ENCODE measurements around the gene KCTD15.
"Not testable (repeated sequence)": the region's sequence is repeated elsewhere in the genome, so short reads cannot be mapped to it uniquely, and the experiment has no call there.

Gene KCTD15

DNA sequence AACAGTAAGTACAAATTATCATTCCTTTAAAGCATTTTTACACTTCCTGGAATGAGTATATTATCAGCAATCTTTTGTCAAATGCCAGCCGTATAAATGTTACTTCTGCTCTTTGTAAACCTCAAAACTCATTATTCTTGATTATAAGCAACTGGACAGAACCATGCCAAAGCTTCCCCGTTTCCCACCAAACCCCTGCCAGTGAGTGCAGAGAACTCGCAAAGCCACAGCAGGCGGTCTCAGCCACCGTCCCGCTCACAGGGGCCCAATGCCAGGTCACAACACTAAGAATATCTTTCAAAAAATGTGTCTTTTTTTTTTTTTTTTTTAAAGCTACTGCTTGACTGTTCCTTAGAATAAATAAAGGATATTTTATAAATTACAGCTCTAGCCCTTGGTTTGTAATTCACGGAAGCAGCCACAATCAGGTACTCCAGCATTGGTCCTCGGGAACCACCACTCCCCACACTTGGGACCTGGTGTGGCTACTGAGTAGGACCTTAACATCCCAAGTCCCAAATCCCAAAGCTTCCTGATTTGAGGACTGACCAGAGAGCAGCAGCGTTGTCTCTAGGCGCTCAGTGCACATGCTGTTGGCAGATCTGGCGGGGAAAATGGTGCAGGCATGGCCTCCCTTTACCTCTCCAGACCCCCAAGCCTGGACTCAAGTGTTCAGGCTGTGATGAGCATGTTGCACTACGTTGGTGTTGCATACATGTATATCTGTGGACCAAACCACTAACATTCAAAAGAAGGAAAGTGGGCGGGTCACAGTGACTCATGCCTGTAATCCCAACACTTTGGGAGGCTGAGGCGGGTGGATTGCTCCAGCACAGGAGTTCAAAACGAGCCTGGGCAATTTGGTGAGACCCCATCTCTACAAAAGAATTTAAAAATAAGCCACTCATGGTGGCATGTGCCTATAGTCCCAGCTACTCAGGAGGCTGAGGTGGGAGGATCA, 19.0 kb downstream of the KCTD15 start:
- DNase-seq = no peak

DNA sequence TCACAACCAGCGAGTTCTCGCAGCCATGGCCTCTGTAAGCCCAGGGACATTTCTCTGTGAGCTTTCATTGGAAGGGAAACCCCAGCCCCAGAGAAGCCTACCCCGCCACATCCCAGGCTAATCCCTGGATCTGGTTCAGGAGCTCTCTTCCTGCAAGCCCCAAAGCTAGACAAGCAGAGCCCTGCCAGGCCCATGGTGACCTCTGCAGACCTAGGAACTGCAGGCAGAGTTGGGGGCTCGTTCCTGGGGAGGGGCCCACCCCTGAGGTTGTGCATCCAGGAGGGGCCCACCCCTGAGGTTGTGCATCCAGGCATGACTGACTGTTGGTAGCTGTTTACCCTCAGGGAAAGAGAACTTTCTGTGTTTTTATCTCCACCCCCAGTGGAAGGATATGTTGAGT, 21.7 kb downstream of the KCTD15 start:
- DNase-seq = no peak

DNA sequence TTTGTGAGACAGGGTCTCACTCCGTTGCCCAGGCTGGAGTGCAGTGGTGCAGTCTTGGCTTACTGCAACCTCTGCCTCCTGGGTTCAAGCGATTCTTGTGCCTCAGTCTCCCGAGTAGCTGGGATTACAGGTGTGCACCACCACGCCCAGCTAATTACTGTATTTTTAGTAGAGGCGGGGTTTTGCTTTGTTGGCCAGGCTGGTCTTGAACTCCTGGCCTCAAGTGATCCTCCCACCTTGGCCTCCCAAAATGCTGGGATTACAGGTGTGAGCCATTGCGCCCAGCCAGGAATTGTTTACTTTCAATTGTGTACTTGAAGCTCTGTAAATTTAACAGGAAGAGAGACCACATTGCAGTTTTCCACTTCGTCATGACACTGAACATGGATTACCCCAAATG, 22.4 kb downstream of the KCTD15 start:
- DNase-seq = not testable (repeated sequence)

DNA sequence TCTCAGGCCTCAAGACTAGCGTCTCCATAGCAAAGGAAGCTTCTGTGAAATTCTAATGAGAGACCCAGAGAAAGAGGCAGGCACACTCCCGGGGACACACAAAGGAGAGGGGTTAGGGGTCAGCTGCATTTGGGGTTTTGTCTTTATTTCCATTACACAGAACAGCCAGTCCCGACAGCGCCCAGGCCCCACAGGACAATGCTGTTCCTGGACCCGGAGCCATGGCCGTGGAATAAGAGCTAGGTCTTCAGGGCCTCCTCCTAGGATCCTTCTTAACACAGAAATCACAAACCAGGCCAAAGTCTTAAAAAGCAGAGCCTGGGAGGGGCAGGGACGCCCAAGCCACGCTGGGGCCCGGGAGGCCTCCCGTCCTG, 22.8 kb downstream of the KCTD15 start:
- DNase-seq = no peak

DNA sequence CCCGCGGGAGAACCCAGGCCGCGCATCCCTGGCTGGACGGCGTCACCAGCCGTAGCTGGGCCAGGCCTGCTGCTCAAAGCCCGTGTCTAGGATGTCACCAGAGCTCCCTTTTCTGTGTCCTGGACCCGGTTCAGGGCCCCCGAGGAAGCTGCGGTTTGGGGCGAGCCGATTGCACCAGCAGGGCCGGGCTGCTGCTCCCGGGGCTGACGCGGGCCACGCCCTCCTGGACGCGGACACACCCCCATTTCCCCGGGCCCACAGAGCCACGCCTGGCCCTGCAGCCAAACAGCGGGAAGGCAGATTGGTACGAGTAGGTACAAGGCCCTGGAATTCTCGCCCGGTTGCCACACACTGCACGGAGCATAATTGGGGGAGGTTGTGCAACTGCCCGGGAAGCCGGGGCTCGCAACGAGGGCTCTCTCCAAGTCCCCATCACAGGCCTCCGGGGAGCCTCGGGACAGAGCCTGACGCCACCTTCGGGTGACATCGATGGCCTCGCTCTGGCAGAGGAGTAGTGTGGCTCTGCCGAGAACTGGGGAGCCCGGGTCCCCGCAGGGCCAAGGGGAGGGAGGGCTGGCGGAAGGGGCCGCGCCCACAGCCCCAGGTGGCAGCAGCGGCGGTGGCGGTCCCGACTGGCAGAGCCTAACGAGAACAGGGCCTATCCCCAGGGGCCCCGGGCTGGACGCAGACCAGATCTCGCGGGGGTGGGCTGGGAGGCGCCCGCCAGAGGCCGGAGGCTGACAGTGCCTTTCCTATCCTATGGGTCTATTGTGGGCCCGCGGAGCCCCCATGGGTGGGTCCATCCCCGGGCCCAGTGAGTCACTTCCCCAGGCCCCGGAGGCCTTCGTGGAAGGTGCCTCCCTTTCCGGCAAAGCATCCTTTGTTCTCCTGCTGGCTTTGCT, 23.5 kb downstream of the KCTD15 start:
- DNase-seq = no peak

DNA sequence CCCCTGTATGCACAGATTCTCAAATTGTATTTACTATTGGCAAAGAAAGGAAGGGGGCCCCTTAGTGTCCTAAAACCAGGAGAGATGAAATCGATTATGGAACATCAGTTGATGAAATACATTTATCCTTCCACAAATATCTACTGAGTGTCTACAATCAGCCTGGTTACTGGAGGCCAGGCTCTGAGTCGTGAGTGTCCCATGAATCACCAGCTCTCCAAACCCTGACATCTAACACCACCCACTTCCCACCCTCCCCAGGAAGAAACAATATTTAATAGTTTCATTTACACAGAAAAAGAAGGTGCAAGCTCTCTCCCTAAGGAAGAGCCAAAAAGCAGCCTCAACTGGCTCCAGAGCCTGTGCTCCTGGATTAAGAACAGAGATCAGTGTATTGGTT, 25.2 kb downstream of the KCTD15 start:
- DNase-seq = no peak

DNA sequence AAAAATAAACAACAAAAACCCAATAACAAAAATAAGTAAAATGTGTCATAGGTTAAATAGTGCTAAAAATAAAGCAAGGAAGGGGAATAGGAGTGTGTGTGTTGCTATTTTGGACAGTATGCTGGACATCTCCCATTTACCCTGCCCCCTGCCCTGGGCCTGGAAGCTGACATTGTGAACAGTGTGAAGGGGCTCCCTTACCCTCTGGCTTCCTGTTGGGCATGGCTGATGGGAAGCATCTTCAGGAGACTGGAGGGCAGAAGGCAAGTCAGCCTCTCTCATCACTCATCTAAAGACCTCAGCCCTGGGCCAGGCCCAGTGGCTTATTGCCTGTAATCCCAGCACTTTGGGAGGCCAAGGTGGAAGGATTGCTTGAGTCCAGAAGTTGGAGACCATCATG, 26.7 kb downstream of the KCTD15 start:
- DNase-seq = no peak

DNA sequence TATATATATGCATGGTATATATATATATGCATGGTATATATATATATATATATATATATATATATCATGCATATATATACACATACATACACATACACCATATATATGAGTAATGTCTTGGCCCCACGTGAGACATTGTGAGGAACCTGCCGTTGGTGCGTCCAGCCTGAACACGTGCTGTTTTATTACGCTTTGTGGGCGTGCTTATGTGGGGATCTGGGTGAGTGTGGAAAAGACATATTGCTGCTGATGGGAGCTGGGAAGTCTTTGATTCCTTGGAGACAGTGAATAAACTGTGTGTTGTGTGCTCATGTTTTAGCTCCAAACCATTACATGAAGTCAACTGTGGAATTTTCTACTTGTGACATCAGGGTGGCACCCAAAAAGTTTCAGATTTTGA, 28.9 kb downstream of the KCTD15 start:
- no peak for DNase-seq

DNA sequence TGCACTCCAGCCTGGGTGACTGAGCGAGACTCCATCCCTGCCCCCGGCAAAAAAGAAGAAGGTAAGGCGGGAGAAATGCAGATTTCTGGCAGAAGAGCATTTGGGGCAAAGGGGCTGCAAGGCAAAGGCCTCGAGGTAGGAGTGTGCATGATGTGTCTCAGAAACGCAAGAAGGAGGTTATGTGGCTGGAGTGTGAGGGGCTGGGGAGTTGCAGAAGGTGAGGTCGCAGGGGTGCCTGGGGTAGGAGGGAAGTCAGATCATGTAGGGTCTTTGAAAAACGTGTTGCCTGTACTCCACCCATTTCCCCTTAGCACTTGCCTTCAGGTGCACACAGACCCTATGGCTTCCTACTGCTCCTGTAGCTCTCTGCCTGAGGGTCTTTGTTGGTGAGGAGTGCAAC, 29.9 kb downstream of the KCTD15 start:
- DNase-seq = no peak

DNA sequence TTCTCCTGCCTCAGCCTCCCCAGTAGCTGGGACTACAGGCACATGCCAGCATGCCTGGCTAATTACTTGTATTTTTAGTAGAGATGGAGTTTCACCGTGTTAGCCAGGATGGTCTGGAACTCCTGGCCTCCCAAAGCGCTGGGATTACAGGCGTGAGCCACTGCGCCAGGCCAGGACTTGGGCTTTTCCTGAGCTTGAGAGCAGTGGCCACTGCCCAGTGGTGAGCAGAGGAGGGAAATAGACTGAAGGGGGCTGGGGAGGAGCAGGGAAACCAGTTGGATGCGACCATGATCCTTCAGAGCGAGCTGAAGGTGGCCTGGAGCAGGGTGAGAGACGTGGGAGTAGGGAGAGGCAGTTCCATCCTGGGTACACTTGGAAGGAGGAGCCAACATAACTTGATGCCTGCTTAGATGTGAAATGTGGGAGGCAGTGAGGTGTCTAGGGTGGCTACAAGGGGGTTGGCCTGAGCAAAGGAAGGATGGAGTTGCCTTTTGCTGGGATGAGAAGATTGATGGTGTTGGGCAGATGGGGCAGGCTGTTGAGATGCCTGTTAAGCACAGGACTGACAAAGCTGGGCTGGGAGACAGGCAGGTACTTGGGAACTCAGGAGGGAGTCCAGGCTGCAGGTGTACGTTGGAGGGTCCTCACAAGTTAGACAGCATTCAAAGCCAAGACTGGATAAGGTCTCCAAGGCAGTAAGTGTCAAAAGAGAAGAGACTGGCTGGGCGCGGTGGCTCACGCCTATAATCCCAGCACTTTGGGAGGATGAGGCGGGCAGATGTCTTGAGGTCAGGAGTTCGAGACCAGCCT, 31.8 kb downstream of the KCTD15 start:
- DNase-seq = no peak

DNA sequence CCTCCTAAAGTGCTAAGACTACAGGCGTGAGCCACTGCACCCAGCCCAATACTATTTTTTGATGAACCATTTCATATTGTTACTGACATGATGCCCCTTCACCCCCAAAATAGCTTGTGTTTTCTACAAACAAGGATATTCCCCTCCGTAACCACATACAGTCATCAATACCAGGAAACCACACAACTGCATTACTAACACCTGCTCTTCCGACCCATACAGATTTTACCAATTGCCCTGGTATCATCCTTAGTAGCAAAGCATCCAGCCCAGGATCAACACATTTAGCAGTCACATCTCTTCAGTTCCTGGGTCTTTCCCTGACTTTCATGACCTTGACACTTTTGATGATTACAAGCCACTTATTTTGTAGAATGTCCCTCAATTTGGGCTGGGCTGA, 33.6 kb downstream of the KCTD15 start:
- no peak for DNase-seq

DNA sequence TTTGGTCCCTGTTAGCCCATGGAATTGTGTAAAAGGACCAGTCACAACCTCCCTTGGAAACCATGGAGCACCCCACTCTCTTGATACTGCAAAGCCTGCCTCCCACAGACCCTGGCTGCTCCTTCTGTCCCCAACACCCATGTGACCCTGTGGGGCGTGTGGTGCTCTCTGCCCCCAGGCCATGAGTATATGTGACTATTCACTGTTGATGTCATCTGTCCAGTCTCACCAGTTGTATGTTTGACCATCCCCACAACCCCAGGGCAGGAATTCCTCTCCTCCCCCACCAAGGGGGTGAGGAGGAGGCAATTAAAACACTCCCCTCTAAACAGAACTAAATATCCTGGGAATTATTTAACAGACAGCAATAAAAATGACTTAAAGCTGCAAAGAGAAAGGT, 35.2 kb downstream of the KCTD15 start:
- DNase-seq = no peak

DNA sequence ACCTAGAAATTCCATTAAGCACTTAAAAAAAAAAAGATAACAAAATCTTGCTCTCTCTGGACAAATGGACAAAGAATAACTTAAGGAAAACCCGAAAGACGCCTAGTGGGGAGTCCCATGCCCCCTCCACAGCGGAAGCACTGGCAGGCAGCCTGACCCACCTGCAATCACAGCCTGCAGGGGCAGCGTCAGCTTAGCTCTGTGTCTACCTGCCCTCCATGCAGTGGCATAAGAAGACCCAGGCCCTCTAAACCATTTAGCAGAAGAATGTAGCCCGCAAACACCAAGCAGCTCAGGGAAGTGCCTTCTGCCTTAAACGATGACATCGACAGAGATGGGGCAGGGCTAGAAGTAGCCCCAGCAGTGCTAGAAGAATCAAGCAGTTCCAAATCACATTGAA, 36.0 kb downstream of the KCTD15 start:
- DNase-seq = no peak

DNA sequence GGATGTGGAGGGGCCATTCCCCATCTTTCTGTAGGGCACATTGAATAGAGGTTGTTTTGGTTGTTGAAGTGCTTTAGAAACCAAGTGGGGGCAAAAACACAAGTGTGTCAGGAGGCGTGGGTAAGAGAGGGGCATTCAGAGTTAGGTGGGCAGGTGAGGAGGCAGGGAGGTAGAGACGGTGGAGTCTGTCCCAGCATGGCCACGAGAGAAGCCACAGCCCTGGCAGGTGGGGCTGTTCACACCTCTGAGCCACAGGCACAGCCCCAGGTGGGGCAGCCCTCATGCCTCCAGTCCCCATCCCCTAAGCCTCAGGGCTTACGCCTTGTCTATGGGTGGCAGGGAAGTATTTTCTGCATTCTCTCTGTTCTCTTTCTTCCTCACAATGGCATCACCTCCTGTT, 43.7 kb downstream of the KCTD15 start:
- no peak for DNase-seq

DNA sequence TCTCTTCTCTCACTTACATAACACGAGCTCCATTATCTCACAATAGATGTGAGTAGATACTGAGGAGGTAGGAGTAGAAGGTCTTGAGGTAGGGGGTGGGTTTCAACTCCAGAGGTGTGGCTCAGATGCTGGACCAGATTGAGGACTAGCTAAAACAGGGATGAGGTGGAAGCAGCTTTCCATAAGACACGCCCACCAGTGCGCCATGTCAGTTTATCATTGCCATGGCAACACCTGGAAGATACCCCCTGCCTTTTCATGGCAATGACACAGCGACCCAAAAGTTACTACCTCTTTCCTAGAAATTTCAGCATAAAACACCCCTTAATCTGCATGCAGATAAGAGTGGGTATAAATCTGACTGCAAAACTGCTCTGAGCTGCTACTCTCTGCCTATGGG, 44.1 kb downstream of the KCTD15 start:
- no peak for DNase-seq

DNA sequence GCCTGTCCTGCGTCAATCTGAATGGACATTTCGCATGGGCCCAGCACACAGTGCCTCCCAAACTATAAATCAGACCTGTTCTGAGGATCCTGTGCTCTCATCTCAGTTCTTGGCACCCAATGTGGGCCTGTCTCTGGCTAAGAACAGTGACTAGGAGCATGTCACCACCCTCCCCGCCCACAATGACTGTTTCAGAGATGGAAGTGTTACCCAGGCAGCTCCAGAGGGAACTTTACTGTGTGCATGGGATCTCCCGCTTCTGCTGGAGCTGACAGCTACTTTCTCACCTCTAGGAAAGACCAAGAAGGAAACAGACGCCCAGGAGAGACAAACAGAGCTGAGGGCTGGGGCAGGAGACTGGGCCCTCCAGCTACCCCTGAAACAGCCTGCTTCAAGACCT, 45.0 kb downstream of the KCTD15 start:
- no peak for DNase-seq

DNA sequence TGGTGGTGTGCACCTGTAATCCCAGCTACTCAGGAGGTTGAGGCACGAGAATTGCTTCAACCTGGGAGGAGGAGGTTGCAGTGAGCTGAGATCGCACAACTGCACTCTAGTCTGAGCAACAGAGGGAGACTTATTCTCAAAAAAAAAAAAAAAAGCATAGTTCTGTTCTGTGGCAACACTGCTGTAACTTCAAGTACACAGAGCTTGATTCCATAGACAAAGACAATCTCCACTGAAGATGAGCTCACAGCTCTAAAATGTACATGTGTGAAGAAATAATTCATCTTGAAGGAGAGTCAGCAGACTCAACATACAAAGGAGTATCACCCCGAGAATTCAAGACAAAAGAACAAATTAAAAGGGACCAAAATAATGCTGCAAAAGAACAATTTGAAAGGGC, 47.8 kb downstream of the KCTD15 start:
- DNase-seq = no peak

DNA sequence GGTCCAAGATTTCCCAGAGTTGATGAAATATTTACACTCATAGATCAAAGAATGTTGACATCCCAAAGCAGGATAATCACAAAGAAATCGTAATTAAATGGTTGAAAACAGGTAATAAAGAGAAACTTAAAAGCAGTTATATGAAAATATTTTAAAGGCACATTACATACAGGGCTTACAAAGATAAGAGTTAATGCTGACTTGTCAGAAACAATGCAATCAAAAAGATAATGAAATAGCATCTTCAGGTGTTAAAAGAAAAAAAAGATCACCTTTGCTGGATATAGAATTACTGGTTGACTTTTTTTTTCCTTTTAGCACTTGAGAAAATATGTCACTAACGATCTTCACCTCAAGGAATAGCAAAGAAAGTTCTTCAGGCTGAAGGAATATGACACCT, 48.8 kb downstream of the KCTD15 start:
- DNase-seq = no peak

DNA sequence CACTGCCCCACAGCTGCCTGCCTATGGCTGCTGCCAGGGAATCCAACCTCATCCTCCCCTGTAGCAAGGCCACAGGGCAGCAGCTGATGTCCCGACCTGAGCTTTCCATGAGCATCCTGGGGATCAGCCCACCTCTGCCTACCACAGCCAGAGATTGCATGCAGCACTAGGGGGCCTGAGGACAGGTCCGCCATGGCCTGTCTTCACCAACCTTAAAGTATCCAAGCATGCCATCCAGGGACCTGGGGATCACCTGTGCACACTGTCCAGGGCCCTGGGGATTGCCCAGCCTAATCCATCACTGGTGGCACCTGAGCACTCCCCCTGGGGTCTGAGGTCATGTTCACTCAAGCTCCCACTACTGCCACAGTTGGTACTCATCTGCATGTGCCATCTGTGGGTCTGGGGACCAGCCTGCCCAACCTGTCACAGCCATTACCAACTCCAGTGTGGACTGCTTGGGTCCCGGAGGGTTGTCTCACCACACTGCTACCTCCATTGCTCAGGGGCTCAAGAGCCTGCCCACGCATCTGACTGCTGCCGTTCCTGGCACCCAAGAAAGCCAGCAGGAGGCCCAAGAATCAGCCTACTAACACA, 53.0 kb downstream of the KCTD15 start:
- DNase-seq = no peak

DNA sequence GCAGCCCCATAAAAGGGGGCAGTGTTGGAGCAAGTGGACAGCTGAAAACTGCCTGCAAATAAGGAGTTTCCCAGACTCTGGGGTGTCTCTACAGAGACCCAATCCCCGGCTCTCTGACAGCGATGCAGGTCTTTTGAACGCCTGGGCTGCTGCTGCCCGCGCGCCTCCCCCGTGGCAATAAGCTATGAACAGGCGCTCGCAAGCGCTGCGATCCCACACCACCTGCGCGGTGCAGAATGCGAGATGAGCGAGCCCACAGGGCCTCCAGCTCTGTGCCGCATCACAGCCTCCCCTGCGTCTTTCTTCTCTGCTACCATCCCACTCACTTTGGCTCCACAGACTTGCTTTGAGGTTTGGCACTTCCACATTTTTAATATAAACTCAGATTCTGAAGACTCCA, 62.3 kb downstream of the KCTD15 start:
- no peak for DNase-seq

DNA sequence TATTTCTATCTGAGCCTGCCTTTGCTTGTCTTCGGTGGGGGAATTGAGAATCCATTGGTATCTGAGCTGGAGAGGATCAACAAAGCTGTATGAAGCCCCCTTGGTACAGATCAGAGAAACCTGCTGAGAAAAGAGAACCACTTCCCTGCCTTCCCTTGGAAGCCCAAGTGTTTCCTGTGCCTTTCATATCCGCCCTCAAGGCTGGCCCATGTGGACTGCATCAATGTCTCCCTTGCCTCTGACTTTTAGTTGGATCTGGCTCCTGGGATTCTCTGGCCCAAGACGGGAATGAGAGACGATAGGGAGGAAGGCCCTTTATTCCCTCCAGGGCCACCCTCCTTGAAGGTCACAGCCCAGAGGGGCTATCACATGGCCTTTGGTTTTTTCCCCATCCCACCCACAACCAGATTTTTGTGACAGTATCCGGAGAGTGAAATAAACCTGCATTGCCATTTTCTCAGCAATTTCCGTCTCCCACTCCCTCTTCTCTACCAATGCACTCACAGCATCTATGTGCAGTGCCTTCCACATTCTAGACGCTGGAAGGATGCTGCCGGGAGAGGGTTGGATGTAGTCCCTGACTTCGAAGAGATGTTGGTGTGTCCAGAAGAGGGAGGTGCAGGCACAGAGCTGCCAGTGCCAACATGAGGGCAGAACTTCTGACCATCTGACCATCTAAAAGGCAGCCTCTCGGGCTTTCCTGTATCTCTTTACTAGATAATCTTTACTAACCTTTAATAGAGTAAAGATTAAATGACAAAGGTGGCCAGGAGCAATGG, 63.8 kb downstream of the KCTD15 start:
- no peak for DNase-seq

DNA sequence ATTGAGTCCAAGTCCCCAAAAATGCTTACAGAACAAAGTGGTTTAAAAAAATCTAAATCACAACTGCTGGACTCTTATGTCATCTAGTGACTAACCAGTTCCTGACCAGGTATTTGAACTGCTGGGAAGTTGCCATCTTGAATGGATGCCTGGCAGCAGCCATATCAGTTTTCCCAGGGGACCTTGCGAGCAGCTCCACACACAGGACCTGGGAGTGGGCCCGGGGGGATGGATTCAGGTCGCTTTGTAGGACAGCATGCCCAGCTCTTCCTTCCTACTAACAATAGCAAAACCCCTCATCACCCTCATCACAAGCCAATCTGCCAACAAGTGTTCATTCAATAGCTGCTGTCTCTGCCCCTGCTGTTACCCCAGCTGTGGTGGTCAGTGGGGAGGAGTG, 65.3 kb downstream of the KCTD15 start:
- DNase-seq = no peak
